Activated T-cell treated with anti-CD3 and anti-CD28 coated beads, Interleukin-2, amount 50 U/mL, for 48 hours (primary cell): ENCODE data around the gene RAP2A.

Source experiments
- DNase-seq, 2 experiments: peaks; one replicate each; pipeline ENCODE4 v3.0.0-alpha.2; 2020

Gene RAP2A

GRCh38 chr13:97499181-97499580, 65.2 kb downstream of the RAP2A start:
- DNase-seq: no peak

- no peak for DNase-seq
These were observed 68.2 kb downstream of the RAP2A start for GRCh38 chr13:97502181-97502580.

GRCh38 chr13:97502706-97503105, 68.7 kb downstream of the RAP2A start:
- DNase-seq: no peak

- DNase-seq: no peak
These were observed 71.0 kb downstream of the RAP2A start for GRCh38 chr13:97505017-97505416.

- DNase-seq: no peak
These were observed 72.5 kb downstream of the RAP2A start for GRCh38 chr13:97506511-97506910.

- DNase-seq: no peak
These were observed 78.8 kb downstream of the RAP2A start for GRCh38 chr13:97512732-97513131.

GRCh38 chr13:97515643-97516042, 81.7 kb downstream of the RAP2A start:
- DNase-seq: no peak

- no peak for DNase-seq
These were observed 84.0 kb downstream of the RAP2A start for GRCh38 chr13:97517967-97518366.
